Middle frontal gyrus (tissue), 1 donor: Measurements from ENCODE around the gene PEF1.

Source experiments
- DNase-seq: peaks from one replicate; pipeline ENCODE4 v3.0.0-alpha.2; 2015; ENCODE audit warnings: low spot score; ENCODE audit errors: extremely low spot score

The PEF1 gene

GRCh38 chr1:31655104-31655503, 10.4 kb upstream of the PEF1 start:
- DNase-seq: no peak

GRCh38 chr1:31654474-31654776, 9.7 kb upstream of the PEF1 start:
- no peak for DNase-seq

- no peak for DNase-seq
Measured at GRCh38 chr1:31653717-31654473, 9.2 kb upstream of the PEF1 start.

- no peak for DNase-seq
Measured at GRCh38 chr1:31652891-31653499, 8.3 kb upstream of the PEF1 start.

- DNase-seq: no peak
Measured at GRCh38 chr1:31651766-31652165, 7.1 kb upstream of the PEF1 start.

GRCh38 chr1:31651089-31651420, 6.4 kb upstream of the PEF1 start:
- DNase-seq: no peak

GRCh38 chr1:31650161-31651088, 5.7 kb upstream of the PEF1 start:
- no peak for DNase-seq

- DNase-seq: no peak
Measured at GRCh38 chr1:31648641-31649357, 4.1 kb upstream of the PEF1 start.

- DNase-seq: no peak
Measured at GRCh38 chr1:31648190-31648589, 3.5 kb upstream of the PEF1 start.

GRCh38 chr1:31647106-31647505, 2.4 kb upstream of the PEF1 start:
- DNase-seq: no peak

GRCh38 chr1:31646259-31646960, 1.7 kb upstream of the PEF1 start:
- DNase-seq: no peak

- no peak for DNase-seq
Measured at GRCh38 chr1:31645274-31645568, 545 bp upstream of the PEF1 start.

GRCh38 chr1:31643976-31644559, 608 bp downstream of the PEF1 start:
- DNase-seq: no peak

- no peak for DNase-seq
Measured at GRCh38 chr1:31642897-31643296, 1.8 kb downstream of the PEF1 start.

GRCh38 chr1:31642366-31642765, 2.3 kb downstream of the PEF1 start:
- no peak for DNase-seq

- DNase-seq: no peak
Measured at GRCh38 chr1:31640964-31641363, 3.7 kb downstream of the PEF1 start.

GRCh38 chr1:31640179-31640578, 4.5 kb downstream of the PEF1 start:
- DNase-seq: no peak

GRCh38 chr1:31639543-31639942, 5.1 kb downstream of the PEF1 start:
- no peak for DNase-seq

- DNase-seq: no peak
Measured at GRCh38 chr1:31637915-31638673, 6.6 kb downstream of the PEF1 start.

- DNase-seq: no peak
Measured at GRCh38 chr1:31633117-31633516, 11.6 kb downstream of the PEF1 start.
